Stimulated activated CD8-positive, alpha-beta memory T cell treated with anti-CD3 and anti-CD28 coated beads, Interleukin-15, amount 100 ng/mL, for 1 hour (primary cell): ENCODE results near the gene WHRN.

Experiments
- DNase-seq: peaks from one replicate; pipeline ENCODE4 v3.0.0-alpha.2; 2020; ENCODE audit warnings: low read depth

The WHRN gene

GRCh38 chr9:114448706-114449105, 56.6 kb downstream of the WHRN start:
- DNase-seq = no peak

- DNase-seq = no peak
Measured at GRCh38 chr9:114446672-114447450, 58.4 kb downstream of the WHRN start.

DNA sequence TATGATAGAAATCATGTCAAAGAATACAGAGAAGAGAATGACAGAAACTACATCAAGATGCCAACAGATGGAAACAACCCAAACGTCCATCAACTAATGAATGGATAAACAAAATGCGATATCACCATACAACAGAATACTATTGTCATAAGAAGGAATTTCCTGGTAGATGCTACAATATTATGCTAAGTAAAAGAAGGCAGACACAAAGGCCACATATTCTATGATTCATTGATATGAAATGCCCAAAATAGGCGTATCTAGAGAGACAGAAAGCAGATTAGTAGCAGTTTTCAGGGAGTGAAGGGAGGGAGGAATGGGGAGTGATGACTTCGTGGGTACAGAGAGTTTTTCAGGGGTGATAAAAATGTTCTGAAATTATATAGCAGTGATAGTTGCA, 59.2 kb downstream of the WHRN start:
- no peak for DNase-seq

GRCh38 chr9:114445616-114446015, 59.7 kb downstream of the WHRN start:
- no peak for DNase-seq

DNA sequence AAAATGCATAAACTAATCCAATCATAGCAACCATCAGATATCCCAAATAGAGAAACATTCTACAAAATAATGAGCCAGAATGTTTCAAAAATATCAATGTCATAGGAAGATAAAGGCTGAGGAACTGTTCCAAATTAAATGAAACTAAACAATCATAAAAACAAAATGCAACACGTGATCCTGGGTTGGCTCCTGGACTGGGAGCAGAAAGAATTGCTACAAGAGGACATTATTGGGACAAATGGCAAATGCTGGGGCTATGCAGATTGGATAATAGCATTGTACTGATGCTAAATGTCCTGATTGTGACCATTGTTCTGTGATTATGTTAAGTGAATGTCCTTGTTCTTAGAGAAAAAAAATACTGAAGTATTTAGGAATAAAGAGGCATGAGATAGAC, 63.3 kb downstream of the WHRN start:
- no peak for DNase-seq

DNA sequence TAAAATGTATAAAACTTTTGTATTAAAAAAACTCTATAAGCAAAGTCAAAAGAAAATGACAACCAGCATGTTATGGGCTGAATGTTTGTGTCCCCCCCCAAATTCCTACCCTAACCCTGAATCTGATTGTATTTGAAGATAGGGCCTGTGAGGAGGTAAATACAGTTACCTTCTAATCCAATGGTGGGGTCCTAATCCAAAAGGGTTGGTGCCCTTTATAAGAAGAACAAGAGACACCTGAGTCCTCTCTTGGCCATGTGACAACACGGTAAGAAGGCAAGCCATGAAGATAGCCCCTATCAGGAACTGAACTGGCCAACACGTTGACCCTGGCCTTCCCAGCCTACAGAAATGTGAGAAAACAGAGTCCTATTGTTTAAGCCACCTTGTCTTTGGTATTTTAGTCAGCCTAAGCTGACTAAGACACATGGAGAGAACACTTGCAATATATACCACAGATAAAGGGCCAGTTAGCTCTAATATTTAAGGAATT, 67.8 kb downstream of the WHRN start:
- no peak for DNase-seq

DNA sequence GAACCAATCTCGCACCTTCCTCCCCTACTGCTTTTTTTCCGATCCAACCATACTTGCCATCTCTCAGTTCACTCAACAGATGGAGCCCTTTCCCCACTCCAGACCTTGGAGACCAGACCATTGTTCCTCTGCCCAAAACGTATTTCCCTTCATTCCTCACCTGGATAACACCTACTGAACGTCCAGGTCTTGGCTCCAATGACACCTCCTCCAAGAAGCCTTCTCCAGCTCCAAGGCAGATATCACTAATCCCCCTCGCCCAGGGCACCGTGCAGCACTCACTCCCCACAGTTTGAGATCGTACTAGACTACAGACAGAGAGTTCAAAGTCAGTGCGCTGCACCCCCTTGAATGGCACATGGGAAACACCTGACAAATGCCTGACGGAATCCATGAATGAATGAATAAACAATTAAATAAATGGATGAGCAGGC, 70.4 kb downstream of the WHRN start:
- DNase-seq = no peak

DNA sequence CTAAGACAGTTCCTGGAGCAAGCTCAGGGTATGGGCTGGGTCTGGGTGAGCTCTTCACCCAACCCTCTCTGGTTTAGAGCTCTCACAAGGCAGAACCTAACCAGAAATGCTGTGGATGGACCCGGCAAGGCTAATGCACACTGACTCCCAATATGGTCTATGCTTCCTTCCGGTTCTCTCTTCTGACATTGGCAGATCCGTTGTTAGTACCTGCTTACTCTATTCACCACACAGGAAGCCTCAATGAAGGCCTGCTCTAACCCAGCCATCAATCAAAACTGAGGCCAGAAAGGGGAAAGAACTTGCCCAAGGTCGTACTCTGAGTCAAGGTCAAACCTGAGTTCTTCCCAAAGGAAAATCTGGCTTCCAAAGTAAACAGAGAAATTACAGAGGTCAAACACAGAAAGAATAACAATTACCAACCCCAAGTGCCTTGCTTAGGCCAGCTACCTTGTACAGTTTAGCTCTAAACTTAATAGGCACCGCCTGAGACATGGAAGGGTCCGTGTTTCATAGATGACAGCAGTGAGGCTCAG, 71.5 kb downstream of the WHRN start:
- no peak for DNase-seq

GRCh38 chr9:114433086-114433485, 72.2 kb downstream of the WHRN start:
- no peak for DNase-seq

- DNase-seq = no peak
Measured at GRCh38 chr9:114432323-114433067, 72.8 kb downstream of the WHRN start.

DNA sequence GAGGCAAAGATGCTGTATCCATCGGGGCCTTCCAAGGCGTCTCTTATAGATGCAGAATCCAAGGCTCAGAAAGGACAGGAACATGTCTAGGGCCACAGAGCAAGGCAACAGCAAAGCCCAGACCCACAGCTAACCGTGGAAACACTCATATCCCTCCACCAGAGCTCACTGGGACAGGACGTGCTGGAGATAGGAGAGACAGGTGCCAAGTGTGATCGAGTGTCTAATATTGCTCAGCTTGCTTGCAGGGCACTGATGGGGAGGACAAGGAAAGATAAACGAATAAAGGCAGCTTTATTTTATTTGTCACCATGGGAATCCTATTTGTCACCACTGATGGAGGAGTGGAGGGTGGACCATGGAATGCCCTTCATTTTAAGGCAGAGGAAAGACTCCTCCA, 73.5 kb downstream of the WHRN start:
- no peak for DNase-seq

GRCh38 chr9:114431003-114431402, 74.3 kb downstream of the WHRN start:
- no peak for DNase-seq

GRCh38 chr9:114430457-114430856, 74.8 kb downstream of the WHRN start:
- DNase-seq = no peak

- no peak for DNase-seq
Measured at GRCh38 chr9:114429488-114429887, 75.8 kb downstream of the WHRN start.

- DNase-seq = no peak
Measured at GRCh38 chr9:114428466-114428865, 76.8 kb downstream of the WHRN start.

DNA sequence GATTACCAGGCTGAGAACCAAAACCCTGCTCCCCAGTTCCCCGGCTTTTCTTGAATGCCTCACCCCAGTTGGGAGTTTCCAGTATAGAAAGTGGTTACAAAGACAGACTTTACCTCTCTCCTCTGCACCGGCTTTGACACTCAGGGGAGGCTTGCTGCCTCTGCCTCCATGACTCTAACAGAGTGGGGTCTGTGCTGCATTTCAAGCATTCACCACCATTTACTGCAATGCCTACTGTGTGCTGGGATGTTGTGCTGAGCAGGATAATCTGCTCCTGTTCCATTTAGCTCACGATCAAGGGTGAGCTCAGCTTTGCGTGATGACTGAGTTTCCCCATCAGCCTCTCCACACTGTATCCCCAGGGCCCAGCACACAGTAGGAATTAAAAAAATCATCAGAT, 77.6 kb downstream of the WHRN start:
- DNase-seq = no peak

- DNase-seq = no peak
Measured at GRCh38 chr9:114426046-114426948, 79.0 kb downstream of the WHRN start.

GRCh38 chr9:114425126-114425525, 80.1 kb downstream of the WHRN start:
- no peak for DNase-seq

DNA sequence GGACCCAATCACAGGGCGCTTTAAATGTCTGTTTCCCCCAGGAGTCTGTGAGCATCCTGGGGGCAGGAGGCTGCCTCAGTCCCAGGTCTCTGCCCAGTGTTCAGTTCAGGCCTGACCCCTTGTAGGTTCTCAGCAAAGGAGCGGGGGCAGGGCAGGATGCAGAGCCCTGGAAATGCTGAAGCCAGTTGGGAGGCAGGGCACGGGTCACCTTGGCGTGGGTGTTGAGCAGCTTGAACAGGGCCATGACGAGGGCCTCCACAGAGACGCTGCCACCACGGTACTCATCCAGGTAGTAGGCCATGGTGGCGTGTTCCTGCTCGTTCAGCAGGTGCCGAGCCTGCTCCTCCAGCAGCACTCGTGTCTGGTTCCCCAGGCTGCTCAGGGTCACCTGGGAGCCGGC, 81.1 kb downstream of the WHRN start:
- DNase-seq = no peak

DNA sequence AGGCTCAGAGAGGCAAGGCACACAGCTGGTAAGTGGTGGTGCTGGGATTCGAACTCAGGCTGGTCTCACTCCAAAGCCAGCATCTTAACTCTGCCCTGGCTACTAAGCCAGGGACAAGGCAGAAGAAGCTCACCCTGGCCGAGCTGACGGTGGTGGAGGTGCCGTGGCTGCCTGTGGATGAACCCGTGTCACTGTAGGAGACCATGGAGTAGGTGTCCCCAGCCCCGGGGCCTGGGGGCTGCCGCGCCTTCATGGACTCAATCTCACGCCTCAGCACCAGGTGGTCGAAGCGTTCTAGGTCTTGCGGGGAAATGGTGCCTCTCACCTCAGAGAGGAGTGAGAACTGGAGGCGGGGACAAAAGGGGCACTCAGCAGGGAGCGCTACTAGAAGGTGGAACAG, 82.1 kb downstream of the WHRN start:
- DNase-seq = no peak

- DNase-seq = no peak
Measured at GRCh38 chr9:114421147-114421546, 84.1 kb downstream of the WHRN start.

DNA sequence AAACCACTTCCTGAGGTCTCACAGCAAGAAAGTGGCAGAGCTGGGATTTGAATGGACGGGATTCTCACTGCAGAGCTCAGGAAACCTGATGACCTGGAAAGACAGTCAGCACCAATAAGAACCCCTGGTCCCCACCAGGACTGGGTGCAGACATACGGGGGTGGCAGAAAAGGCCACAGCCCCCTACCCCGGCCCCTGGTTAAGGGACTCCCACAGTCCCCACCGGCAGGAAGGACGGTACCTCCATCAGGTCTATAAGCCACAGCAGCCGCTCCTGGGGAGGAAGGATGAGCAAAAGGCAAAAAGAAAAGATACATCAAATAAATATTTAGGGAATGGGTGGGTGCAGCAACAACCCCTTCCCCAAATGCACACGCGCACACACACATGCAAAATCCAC, 85.5 kb downstream of the WHRN start:
- DNase-seq = no peak
